NCI-H1694 (cell line): Measurements from ENCODE around the gene PRRT1.

Experiments used
- DNase-seq: peaks from one replicate; lab custom pipeline; 2025; lab: John Stamatoyannopoulos, UW

The PRRT1 gene

DNA sequence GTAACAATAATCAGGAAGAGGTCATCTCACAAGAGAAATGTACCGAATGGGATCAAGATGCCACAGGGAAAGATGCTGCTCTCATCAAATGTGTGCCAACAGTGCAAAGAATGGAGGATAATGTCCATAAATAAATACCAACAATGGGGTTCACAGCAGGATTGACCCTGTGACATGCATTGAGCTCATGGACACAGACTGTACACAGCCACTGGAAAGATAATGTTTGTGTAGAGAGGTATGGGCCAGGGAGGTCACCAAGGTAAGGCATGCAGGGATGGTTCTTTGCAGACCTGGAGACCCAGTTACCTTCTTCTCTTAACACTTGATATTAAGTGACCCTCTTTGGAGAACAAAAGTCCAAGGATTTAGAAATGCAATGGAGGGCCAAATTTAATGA lies 22.7 kb upstream of the PRRT1 start:
- DNase-seq, result no peak

DNA sequence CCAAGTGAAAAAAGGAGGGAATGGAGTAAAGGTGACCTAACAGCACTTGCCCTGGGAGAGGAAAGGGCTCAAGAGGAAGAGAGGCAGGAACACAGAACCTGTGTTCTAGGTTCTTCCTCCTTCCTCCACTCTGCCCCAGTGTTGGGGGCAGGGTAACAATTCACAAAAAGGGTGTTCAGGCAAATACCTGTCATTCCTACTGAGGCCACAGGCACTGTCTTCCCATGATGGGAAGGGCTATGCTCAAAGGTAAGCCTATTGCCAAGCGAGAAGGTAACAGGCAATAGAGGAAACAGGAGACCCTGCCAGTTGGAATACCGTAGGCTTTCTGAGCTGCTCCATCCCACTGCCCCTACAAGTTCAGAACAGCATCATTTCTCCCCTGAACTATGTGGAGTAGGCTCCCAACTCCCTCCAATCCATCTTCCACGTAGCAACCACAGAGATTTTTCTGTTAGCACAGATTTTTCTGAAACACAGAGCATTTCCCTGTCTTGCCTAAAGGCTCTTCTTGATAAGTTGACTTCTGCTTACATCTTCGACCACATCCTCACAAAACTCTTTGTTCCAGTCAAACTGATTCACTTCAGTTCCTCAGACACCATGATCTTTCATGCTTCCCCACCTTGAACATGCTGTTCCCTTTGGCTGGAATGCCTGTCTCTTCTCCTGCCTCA lies 21.4 kb upstream of the PRRT1 start:
- no peak for DNase-seq

DNA sequence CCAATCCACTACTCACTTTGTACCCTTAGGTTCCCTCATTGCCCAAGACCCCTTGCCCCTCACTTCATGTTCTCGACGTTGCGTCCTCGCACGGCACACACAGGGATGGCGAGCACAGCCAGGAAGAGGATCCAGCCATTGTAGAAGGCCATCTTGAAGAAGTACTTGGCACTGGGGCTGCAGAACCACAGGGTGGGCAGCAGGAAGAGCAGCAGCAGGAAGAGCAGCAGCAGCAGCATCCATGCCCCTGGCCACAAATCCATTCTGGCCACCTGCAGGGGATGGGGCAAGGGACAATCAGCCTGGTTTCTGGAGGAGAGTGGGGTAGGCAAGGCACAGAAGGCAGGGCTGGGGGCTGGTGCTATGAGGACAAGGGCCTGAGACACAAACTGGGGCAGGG lies 19.5 kb upstream of the PRRT1 start:
- DNase-seq, result no peak

DNA sequence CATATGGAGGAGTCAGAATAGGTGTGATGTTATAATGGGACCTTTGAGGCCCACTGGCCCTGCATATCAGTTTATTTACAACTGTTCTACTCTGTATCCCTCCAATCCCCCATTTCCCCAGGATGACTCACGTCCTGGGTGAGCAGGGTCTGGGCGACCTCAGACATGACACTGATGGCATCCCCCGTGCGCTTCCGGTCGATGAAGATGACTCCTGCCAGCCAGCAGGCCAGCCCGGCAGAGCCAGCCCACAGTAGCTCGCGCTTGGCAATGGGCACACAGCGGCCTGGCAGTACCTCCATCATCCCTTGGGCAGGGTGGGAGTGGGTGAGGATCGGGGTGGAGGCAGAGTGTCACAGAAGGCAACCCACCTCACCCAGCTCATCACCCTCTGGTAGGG lies 18.6 kb upstream of the PRRT1 start:
- DNase-seq, result no peak

DNA sequence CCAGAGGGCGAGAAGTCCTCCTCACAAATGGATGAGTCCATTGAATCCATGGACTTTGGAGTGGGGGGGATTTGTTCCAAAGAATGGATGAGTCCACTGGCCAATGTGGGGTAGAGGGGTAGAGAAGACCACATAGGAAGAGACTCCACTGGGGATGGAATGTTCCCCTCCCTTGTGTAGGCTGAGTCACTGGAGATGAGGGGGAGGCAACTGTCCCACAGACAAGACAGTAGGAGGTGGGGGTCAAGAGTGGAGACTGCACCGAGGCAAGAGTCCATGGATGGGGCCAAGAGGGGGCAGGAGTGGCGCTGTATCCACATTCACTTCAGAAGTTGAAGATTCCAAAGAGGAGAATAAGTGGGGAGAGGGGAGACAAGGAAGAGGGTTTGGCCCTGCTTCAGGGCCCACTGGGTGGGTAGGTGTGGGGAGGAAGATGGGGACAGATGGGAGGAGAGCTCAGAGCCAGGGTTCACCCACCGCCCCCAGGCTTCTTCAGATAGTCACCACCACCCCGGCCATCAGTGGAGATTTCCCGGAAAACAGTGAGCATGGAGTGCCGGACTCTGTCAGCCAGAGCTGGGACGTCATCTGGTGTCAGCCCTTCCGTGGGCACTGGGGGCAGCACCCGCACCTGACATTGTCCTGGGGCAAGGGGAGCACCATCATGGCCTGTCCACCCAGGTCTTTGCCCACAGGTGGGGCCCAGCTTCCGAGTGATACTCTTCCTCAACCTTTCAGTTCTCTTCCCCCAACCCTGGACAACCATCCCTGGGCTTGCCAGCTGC lies 17.3 kb upstream of the PRRT1 start:
- DNase-seq, result no peak

DNA sequence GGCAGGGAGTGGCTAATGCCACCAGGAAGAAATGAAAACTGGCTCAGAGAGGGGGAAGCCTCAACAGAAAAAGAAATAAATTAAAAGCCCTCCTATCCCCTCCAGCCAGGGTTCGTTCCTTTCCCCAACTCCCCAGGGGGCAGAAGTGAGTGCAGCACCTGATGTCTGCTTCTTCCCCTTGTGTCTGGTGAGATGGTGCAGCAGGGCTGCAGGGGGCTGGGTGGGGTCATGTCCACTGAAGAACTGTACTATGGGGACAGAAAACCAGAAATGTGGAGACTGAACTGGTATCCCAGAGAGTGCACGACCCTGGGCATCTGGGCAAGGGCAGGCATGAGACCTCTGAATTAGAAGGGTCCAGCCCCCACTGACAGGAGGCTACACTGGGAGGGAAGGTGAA lies 16.6 kb upstream of the PRRT1 start:
- no peak for DNase-seq

DNA sequence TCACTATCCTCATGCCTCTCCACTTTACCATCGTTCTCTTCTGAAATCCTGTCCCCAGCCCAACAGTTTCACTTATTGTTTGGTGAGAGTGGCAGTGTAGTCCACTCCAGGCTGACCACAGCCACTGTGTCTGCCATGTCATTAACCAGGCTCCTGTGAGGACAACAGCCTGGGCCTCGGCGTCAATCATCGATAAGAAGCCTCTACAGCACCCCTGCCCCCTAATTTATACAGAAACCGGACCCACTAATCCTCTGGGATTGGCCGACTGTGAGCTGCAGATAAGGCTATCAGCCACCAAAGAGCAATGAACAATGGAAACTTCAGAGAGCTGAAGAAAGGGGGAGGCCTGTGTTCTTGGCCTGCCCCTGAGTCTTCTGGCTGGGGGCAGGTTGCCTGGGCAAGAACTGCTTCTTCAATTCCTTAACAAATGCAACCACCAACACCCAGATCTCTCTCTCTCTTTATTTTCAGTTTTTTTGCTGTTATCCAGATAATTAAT lies 16.1 kb upstream of the PRRT1 start:
- no peak for DNase-seq

DNA sequence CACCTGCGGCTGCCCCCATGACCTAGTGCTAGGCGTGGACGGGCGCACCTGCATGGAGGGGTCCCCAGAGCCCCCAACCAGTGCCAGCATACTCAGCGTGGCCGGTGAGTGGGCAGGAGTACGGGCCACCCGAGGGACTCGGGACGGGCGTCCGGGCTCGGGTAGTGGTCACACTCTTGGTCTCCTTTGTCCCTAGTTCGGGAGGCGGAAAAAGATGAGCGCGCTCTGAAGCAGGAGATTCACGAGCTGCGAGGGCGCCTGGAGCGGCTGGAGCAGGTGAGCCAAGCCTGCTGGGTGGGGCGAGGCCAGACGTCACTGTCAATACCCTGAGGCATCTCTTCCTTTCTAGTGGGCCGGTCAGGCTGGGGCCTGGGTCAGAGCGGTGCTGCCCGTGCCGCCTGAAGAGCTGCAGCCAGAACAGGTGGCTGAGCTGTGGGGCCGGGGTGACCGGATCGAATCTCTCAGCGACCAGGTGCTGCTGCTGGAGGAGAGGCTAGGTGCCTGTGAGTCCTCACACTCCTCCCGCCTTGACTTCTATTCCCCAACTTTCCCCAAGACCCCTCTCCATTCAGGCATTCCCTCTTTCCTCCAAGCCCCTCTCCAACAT lies 15.5 kb upstream of the PRRT1 start:
- DNase-seq, result no peak

DNA sequence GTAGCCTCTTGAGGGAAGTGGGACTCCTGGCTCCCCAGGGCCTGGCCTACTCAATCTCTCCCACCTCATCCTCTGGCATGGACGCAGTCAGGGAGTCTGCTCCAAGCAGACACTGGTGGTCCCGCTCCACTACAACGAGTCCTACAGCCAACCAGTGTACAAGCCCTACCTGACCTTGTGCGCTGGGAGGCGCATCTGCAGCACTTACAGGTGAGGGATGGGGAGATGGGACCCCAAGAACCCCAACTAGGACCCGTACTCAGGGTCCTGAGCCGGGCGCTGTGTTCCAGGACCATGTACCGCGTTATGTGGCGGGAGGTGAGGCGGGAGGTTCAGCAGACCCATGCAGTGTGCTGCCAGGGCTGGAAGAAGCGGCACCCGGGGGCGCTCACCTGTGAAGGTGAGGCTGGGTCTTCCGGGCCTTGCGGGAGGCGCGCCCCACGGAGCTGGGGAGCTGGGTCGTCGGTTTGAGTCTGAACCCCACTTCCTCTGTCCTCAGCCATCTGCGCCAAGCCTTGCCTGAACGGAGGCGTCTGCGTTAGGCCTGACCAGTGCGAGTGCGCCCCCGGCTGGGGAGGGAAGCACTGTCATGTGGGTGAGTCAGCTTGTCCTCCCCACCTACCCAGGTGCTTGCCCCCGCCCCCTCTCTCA lies 14.8 kb upstream of the PRRT1 start:
- DNase-seq, result no peak

DNA sequence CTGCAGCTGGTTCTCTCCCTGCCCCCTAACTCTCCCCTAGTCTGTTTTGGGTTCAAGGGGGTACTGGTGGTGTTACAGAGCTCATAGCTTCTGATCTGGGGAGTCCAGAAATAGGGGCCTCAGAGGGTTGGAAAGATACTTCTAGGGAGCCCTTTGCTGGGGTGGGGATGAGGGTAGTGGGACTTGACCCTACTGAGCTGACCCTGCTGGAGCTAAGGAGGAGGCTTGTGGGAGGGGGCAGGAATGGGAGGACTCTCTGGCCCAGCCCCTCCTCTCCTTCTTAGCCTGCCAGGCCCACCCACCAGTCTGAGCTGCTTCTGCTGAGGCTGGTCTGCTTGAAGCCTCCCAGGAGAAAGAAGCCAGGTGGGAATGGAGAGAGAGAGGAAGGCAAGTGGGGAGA lies 12.6 kb upstream of the PRRT1 start, which contains the start of gene EGFL8:
TSS of gene EGFL8 (plus strand) at position 301 of the 400 bp plus-strand sequence. CDS start 1,571 bp downstream, outside the sequence.
- no peak for DNase-seq

DNA sequence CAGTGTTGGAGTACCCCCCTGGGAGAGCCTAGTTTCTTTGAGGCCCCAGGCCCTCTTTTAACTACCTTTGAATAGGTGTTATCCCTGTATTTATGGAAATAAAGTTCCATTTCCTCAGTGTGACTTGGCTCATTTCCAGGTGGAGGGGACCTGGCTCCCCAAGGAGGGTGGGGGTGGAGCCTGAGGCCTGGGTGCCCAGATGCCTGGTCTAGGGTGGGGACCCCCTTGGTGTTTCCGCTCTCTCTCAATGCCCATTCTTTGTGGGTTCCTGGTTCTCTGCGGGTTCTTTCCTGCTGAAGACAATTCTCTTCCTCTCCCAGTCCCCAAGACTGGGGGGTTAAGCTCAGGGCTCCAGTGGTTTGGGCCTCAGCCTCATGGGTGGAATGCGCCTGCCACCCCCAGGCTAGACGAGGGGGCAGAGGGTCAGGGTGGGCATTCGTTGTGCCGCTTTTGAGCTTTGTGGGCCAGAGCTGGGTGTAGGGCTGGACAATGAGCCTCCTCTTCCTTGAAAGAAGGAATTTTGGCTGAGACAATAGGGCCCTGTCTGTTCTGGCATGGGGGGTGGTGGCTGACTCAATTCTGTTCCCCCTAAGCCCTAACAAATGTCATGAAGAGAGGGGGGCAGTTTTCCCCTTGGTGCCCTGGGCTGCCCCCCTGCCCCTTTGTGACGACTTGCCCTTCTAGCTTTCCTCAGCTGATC lies 12.0 kb upstream of the PRRT1 start:
- no peak for DNase-seq

DNA sequence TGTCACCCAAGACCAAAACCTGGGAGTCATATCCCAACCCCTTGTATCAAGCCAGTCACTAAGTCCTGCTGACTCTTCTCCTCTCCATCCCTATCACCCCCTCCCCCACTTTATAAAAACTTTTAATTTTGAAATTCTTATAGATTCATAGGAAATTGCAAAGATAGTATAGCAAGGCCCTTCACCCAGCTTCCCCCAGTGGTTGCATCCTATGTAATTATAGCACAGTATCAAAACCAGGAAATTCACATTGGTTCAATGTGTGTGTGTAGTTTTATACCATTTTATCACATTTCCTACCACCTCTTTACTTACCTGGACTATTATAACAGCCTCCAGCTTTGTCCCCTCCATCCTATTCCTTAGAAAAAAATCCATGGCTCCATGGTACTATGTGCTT lies 6.3 kb upstream of the PRRT1 start:
- DNase-seq, result no peak

DNA sequence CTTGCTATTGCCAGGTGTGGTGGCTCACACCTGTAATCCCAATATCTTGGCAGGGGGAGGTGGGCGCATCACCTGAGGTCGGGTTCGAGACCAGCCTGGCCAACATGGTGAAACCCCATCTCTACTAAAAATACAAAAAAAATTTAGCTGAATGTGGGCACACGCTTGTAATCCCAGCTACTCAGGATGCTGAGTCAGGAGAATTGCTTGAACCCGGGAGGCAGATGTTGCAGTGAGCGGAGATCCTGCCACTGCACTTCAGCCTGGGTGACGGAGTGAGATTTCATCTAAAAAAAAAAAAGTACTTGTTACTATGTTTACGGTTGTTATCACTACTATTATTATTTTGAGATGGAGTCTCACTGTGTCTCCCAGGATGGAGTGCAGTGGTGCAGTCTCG lies 5.2 kb upstream of the PRRT1 start:
- no peak for DNase-seq

DNA sequence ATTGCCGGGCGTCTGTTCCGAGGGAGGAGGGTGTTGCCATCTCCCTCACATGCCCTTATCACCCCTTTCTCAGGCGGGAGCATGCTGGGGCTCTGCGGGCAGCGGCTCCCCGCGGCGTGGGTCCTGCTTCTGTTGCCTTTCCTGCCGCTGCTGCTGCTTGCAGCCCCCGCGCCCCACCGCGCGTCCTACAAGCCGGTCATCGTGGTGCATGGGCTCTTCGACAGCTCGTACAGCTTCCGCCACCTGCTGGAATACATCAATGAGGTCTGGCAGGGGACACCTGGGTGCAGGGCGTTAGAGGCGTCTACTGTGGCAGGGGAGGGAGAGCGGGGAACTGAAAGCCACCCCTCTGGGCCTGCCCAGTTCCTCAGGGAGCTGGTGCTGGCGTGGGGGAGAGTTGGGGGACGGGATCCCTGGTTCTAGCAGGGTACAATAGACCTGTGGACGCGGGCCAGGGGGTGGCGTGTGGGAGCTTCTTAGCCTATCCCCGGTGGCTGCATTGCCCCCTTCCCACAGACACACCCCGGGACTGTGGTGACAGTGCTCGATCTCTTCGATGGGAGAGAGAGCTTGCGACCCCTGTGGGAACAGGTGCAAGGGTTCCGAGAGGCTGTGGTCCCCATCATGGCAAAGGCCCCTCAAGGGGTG lies 2.9 kb upstream of the PRRT1 start:
- DNase-seq, result peak; percentile 25

DNA sequence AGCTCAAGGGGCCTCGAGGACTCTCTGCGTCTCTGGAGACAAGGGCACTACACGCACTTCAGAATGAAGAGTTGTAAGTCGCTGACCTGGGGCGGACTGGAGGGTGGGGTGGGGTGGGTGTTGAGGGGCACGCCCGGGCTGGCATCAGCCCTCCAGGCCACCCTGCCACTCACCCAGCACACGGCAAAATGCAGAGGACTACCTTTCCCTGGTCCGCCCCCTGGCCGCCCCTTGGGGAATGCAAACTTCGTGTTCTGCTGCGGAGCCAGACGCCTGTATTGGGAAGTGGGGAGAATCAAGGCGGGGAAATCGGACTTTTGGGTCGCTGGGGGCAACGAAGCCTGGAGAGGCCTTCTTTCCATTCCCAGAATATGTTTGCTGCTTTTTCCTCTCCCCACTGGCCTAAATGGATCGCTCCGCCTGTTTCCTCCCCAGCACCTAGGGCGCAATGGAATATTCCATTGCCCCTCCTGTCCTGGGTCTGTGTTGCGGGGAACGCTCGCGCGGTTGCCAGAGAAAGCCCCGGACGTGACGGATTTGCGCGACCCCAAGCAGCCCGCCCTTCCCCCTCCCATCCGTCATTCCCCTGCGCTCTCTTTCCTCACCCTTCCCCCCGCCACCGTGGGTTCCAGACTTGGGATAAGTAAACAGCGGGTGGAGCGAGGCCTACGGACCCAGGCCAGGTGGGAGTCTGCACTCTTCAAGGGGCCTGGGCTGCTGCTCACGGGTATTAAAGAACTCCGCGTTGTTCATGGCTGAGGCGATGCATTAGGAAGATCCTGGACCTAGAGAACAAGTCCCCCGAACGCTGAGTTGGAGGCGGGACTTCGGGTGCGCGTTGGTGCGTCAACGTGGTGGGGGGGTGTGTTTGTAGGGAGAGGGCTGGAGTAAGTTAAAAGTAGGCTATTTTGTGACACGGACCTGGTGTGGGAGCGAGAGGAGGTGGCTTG lies 2.1 kb upstream of the PRRT1 start, which contains the start of gene PPT2:
TSS of gene PPT2 (plus strand) at position 578 of the 950 bp plus-strand sequence. CDS start 454 bp downstream, outside the sequence.
- DNase-seq, result peak; percentile 48

DNA sequence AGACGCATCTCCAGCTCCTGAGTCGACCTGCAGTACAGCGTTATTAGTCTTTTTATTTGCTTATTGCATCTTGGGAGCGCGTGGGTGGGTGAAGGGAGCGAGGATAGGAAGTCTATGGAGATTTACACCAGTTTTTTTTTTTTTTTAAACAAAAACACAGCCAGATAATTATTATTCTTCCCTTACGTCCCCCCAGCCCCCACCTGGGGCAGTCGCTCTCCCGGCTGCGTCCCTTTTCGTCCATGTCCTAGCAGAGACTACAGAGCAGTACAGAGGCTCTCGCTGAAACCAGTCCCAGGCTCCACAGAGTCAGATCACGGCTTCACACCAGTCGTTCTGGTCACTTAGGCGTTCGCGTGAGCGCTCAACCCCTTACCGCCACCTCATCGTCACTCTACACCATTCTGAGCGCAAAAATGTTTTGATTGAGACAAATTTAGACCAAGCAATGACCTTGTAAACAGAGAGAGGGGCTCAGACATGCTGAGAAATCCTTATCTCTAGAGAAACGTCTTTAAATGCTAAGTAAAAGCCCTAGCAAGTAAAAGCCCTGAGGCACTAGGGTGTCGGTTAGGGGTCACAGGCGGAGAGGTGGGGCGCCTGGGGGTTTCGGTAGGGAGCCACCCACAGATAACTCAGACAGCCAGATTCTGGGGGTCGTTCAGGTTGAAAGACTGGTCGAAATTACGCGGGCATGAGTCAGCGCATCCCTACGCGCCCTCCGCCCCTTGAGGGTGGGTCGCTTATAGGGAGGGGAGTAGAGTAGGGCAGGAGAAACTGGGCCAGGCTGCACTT lies 1.2 kb upstream of the PRRT1 start:
- no peak for DNase-seq

DNA sequence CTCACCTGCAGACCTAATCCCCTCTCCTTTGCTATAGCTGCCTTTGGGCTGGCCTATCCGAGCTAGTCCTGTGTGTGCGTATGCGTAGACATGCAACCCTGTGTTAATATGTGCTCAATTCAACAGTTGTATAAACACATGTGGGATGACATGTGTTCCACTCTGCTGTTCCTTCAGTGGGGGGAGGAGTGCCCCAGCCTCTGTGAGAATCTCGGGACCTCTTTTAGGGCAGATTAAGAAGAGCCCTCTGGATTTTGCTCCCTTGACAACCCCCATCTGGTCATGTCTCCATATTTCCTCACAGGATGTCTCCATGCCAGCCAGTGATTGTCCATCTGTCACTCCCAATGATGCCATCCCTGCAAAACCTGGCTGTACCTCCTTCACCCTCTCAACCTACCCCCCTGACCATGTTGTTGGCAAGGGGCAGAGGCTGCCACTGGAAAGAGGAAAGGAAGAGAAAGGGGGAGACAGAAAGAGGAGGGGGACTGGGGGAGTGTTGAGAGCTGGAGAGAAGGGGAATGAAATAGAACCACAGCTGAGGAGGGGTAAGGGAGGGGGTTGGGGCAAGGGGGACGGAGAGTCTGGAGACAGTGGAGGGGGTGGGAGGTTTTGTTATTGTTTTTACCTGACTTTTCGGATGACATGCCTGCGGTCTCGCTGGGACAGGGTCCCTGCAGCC lies 417 bp downstream of the PRRT1 start:
- DNase-seq, result peak; percentile 12
